AG10803 (cell line): ENCODE results near the gene RFNG.
A peak's percentile ranks its signal among the peaks of the same experiment; 100 is the strongest.

Source experiments
- DNase-seq: peaks from one replicate; pipeline ENCODE4 v3.0.0; 2010; ENCODE audit warnings: low read depth
- H3K4me3 ChIP-seq: 2 replicates; pipeline ENCODE4 v1.5.1; 2011; ENCODE audit warnings: mild to moderate bottlenecking, low read length, control low read depth
- CTCF ChIP-seq: conservative IDR thresholded peaks from 2 replicates; pipeline ENCODE4 v1.5.1; 2011; ENCODE audit warnings: mild to moderate bottlenecking, low read length, control low read depth, inconsistent platforms

The RFNG gene

GRCh38 chr17:82072827-82073226 is 21.2 kb upstream of the RFNG start:
- TF ChIP-seq CTCF = no peak
- no peak overlapping the region for H3K4me3 ChIP-seq
- no peak for DNase-seq

- DNase-seq = no peak
- no peak for TF ChIP-seq CTCF
- H3K4me3 ChIP-seq = no peak overlapping the region
These were observed 19.0 kb upstream of the RFNG start for GRCh38 chr17:82070611-82071010.

DNA sequence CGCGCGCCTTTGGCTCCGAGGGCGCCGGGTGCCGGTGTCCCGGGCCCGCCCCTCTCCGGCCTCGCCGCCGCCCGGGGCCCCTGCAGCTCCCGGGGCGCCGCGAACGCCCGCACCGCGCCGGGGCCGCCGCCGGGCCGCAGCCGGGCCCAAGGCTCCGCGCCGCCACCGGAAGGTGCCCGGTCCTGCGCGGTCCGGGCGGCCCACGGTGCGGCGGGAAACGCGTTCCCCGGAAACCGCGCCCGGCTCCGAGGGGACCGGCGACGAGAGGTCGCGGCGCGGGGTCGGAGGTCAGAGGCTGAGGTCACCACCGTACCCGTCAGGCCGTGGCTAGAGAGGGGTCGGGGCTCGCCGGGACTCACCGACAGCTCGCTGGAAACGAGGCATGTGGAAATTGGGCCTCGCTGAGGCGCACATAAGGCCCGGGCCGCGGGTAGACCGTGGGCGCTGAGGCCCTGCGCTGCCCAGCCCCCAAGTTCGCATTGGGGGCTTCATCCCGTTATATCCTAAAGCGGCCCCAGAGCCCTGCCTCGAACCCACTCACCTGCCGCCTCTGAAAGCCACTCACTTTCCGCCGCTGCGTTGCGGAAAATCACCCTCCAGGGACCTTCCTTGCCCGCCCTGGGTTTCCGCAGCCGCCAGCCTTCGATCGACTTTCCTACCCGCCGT is 14.2 kb upstream of the RFNG start, which contains the start of gene DUS1L:
TSS of gene DUS1L (minus strand) at position 167 of the 666 bp plus-strand sequence. CDS start 745 bp downstream, outside the sequence.
- peak; percentile 58 for DNase-seq
- H3K4me3 ChIP-seq = peak within 1 kb of the TSS; percentile 81
- no peak for TF ChIP-seq CTCF

DNA sequence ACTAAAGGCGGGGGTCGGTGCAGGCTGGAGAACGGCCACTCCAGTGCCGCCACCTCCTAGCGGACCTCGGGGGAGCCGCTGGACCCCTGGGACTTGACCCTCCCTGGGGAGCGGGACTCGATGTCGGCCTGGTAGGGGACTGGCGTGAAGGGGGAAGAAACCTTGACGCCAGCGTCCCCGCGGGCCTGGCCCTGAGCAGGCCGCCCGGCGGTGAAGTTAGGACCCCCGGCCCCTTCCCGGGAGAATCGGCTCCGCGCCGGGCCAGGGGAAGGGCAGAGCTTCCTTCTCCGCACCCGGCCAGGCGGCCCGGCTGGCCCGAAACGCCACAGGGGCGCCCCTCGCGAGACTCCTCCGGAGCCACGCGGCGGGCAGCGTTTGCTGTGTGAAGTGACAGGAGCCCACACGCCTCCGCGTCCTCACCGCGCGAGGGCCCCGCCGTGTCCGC is 13.6 kb upstream of the RFNG start:
- peak; percentile 25 for DNase-seq
- H3K4me3 ChIP-seq = peak overlapping the region; percentile 81
- no peak for TF ChIP-seq CTCF

DNA sequence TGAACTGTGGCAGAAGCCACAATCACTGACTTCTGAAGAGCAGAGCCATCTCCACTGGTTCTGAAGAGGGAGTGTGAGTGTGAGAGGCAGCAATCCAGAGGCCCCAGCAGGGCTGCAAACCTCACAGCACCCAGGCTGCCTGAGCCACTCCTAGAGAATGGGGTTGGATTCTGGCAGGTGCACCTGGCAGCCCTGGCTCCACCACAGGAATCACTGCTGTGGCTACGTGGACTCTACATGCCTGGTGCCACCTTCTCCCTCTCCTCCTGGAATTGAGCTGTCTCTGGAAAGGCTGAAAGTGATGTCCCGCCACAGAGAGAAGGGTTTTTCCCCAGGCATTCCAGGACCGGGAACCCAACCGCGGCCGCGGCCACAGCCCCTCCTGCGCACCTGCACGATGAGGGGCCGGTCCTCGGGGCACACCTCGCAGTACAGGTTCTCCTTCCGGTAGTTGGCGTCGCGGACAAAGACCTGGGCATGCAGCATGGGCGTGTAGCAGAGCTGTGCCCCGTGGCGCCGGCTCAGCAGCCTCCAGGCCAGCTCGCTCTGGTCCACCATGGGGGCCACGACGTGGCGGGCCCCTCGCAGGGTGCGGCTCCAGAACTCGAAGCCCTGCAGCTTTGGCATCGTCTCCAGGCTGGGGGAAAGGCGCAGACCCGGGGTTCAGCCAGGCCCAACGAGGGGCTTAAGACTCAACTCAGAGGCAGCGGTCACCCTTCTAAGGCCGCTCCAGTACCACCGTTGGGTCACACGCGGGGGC is 13.0 kb upstream of the RFNG start:
- peak overlapping the region; percentile 81 for H3K4me3 ChIP-seq
- no peak for DNase-seq
- no peak for TF ChIP-seq CTCF

GRCh38 chr17:82063424-82064415 is 12.1 kb upstream of the RFNG start:
- H3K4me3 ChIP-seq = peak overlapping the region; percentile 81
- no peak for TF ChIP-seq CTCF
- DNase-seq = no peak
